NB4 (cell line): ENCODE measurements around the gene PTS.

ENCODE experiments used
- DNase-seq: peaks from one replicate; pipeline ENCODE4 v3.0.0; 2010; ENCODE audit warnings: low read depth
- H3K4me3 ChIP-seq: one replicate; pipeline ENCODE4 v1.5.1; 2011; ENCODE audit warnings: mild to moderate bottlenecking, low read depth, low read length, moderate library complexity
- CTCF ChIP-seq: IDR thresholded peaks from one replicate; pipeline ENCODE4 v1.5.1; 2012; ENCODE audit warnings: low read depth, low read length
- MYC ChIP-seq: IDR thresholded peaks from 2 replicates; pipeline ENCODE4 v1.6.1; 2011; ENCODE audit warnings: low read depth, low read length
- POLR2A ChIP-seq: IDR thresholded peaks from 2 replicates; pipeline ENCODE4 v1.6.1; 2011; ENCODE audit warnings: mild to moderate bottlenecking; ENCODE audit not compliant: insufficient read length; ENCODE audit errors: extremely low read depth
- TF ChIP-seq, protein P1 (sequence below): IDR thresholded peaks from 2 replicates; pipeline ENCODE4 v1.6.1; 2011; ENCODE audit warnings: low read depth, low read length

Gene PTS

DNA sequence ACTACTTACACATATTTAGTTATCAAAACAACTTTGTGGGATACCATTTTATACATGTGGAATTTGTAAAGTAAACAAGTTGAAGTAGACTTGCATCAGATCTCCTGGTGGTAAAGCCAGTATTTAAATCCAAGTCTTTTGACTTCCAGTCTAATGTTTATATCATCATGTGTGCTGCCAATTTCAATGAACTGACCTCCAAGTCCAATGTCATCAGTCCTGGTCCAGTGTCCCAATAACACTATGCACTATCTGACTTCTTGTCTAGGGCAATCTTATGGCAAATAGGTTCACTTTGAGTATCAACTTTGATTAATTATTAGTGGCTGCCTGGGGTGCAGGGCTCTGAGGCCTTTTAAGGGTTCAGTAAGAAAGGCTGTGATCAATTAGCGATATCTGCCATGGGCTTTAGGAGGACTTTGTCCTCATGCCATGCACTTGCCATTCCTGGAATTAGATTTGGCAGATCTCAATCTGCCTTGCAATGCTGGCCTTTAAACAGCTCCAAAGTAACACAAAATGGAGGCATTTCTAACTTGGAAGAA, 9.6 kb upstream of the PTS start:
- DNase-seq = no peak
- TF ChIP-seq CTCF = no peak
- TF ChIP-seq, protein P1, sequence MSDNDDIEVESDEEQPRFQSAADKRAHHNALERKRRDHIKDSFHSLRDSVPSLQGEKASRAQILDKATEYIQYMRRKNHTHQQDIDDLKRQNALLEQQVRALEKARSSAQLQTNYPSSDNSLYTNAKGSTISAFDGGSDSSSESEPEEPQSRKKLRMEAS = no peak
- TF ChIP-seq MYC = no peak
- TF ChIP-seq POLR2A = no peak
- H3K4me3 ChIP-seq = no peak overlapping the region

- H3K4me3 ChIP-seq = no peak overlapping the region
- TF ChIP-seq, protein P1 = peak; percentile 28; the same call in 1 of the 2 replicates
- TF ChIP-seq CTCF (peak; percentile 72), MYC (peak; percentile 41), POLR2A (no peak)
- peak; percentile 85 for DNase-seq
Observed at GRCh38 chr11:112219476-112220232, 6.6 kb upstream of the PTS start.

GRCh38 chr11:112221274-112221835, 4.9 kb upstream of the PTS start:
- no peak for DNase-seq
- TF ChIP-seq, protein P1 = no peak
- TF ChIP-seq POLR2A = no peak
- TF ChIP-seq MYC = no peak
- no peak for TF ChIP-seq CTCF
- no peak overlapping the region for H3K4me3 ChIP-seq

DNA sequence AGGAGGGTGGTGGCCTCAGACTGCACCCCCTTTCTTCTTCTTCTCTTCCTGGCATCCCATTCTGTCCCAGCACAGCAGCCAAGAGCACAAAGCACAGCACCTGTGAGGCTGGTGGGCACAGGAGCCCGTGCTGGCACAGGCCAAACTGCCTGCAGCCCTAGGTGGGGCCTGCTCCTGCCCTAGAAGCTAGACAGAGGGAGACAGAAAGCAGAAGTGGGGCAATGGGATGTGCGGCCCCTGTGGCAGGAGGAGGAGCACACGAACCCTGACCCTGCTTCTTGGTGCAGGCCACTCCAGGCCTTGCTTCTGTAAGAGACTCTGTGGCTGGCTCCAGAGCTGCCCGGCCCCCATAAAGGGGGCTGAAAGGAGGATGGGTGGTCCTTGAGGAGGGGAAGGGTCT, 3.9 kb upstream of the PTS start:
- no peak overlapping the region for H3K4me3 ChIP-seq
- TF ChIP-seq CTCF (no peak), POLR2A (no peak), MYC (no peak)
- TF ChIP-seq, protein P1 = no peak
- DNase-seq = peak; percentile 28

DNA sequence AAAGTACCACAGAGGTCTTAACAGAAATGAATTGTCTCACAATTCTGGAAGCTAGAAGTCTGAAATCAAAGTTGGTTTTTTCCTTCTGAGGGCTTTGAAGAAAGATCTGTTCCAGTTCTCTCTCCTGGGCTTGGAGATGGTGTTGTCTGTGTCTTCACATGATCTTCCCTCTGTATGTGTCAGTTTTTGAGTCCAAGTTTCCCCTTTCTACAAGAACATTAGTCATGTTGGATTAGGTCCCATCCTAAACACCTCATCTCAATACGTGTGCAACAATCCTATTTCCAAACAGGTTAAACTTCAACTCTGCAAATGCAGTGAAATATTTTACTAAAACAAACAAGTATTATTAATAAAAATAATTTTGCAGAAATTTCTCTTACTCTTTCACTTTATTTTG, 3.1 kb upstream of the PTS start:
- no peak for DNase-seq
- no peak overlapping the region for H3K4me3 ChIP-seq
- TF ChIP-seq POLR2A (no peak), MYC (no peak), CTCF (no peak)
- TF ChIP-seq, protein P1 = no peak
